ENCODE data around the gene LSM5. TPM values are rescaled to one million over a fixed set of nuclear protein-coding genes. Genes with fewer than 3 reads are reported as not detected.

Gene LSM5
- total and polyA plus RNA-seq, 7 experiments from 2014 or later = 21.5 to 165 (median 43.5) TPM

GRCh38 chr7:32461484-32461883 is 28.7 kb downstream of the LSM5 start:
- ChIA-PET CTCF (no interaction called here), POLR2A (no interaction called here)
- no peaks in the 10 kb centered on the region for H3K9me3 Mint-ChIP-seq
- no peak for DNase-seq
- H3K4me1 Mint-ChIP-seq = no peaks in the 10 kb centered on the region
- Histone ChIP-seq H3K27ac (ENCODE audit: low read depth, low read length) (no peak overlapping the region), H3K27me3 (ENCODE audit: control insufficient read depth in 2 of 2, insufficient read depth in 2 of 2, low read length in 2 of 2) (no peaks in the 10 kb centered on the region), H3K4me3 (ENCODE audit: low read length) (no peak overlapping the region), H3K36me3 (ENCODE audit: control insufficient read depth in 2 of 3, insufficient read depth in 3 of 3, low read length in 3 of 3) (no peaks in the 10 kb centered on the region), H3K4me1 (ENCODE audit: control insufficient read depth in 2 of 2, insufficient read depth in 2 of 2, low read length in 2 of 2) (no peaks in the 10 kb centered on the region), H3K9me3 (ENCODE audit: control insufficient read depth in 2 of 3, low read length in 3 of 3) (no peaks in the 10 kb centered on the region)
- no peak overlapping the region for H3K4me3 Mint-ChIP-seq
- H3K36me3 Mint-ChIP-seq = no peaks in the 10 kb centered on the region
- H3K27me3 Mint-ChIP-seq = peaks cover 0 to 15% (median 3%) of the 10 kb centered on the region in 5 donors
- no peak overlapping the region for H3K27ac Mint-ChIP-seq
- ATAC-seq = no peak
- intact Hi-C loops (cut with micrococcal nuclease) = no loop called here

DNA sequence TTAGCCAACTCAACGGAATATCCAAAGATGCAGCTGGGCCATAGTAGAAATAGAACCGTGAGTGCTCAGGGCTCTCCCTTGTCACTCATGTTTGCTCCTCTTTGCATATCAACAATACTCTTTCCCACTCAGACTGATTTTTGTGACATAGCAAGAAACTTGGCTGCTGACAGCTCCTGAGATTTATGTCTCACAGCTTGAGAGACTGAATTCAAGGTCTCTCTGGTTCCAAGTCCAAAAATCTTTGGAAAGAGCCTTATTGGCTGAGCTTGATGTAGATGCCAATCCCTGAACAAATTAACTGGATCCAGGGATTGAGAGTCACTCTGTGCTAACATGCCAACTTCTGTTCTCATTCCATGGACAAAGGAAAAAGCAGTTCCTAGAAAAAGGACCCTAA is 30.4 kb downstream of the LSM5 start:
- H3K4me3 ChIP-seq (ENCODE audit: low read length) = no peak overlapping the region
- CTCF ChIA-PET = interaction anchor here (0.6 kb wide), 1 partner anchor 17 kb away, joined by 3 read pairs; no protein-coding TSS in a partner anchor
- no peak for ATAC-seq

GRCh38 chr7:32458025-32458424 is 32.2 kb downstream of the LSM5 start:
- H3K4me3 Mint-ChIP-seq = no peak overlapping the region
- ATAC-seq (no peak), DNase-seq (no peak)
- no peaks in the 10 kb centered on the region for H3K4me1 ChIP-seq (ENCODE audit: control insufficient read depth in 2 of 2, insufficient read depth in 2 of 2, low read length in 2 of 2)
- peaks cover 7 to 34% (median 13%) of the 10 kb centered on the region in 5 donors for H3K27me3 Mint-ChIP-seq
- no peaks in the 10 kb centered on the region for H3K4me1 Mint-ChIP-seq
- H3K27me3 ChIP-seq (ENCODE audit: control insufficient read depth in 2 of 2, insufficient read depth in 2 of 2, low read length in 2 of 2) = no peaks in the 10 kb centered on the region
- peaks cover 0 to 3% (median 0%) of the 10 kb centered on the region in 11 donors for H3K9me3 Mint-ChIP-seq
- H3K27ac ChIP-seq (ENCODE audit: low read depth, low read length) = no peak overlapping the region
- no peak overlapping the region for H3K4me3 ChIP-seq (ENCODE audit: low read length)
- intact Hi-C loops (cut with micrococcal nuclease) = no loop called here
- H3K27ac Mint-ChIP-seq = peak overlapping the region in 1 of 9 donors; percentile 12
- POLR2A ChIA-PET = no interaction called here
- H3K9me3 ChIP-seq (ENCODE audit: control insufficient read depth in 2 of 3, low read length in 3 of 3) = no peaks in the 10 kb centered on the region
- CTCF ChIA-PET = no interaction called here
- no peaks in the 10 kb centered on the region for H3K36me3 Mint-ChIP-seq
- H3K36me3 ChIP-seq (ENCODE audit: control insufficient read depth in 2 of 3, insufficient read depth in 3 of 3, low read length in 3 of 3) = no peaks in the 10 kb centered on the region

More for the DNA sequence above, 30.4 kb downstream of the LSM5 start:
- no peaks in the 10 kb centered on the region for H3K9me3 ChIP-seq (ENCODE audit: control insufficient read depth in 2 of 3, low read length in 3 of 3)
- Mint-ChIP-seq H3K27ac (no peak overlapping the region), H3K36me3 (no peaks in the 10 kb centered on the region), H3K9me3 (no peaks in the 10 kb centered on the region), H3K4me3 (no peak overlapping the region), H3K4me1 (no peaks in the 10 kb centered on the region), H3K27me3 (peaks cover 0 to 22% (median 3%) of the 10 kb centered on the region in 5 donors)
- no peaks in the 10 kb centered on the region for H3K4me1 ChIP-seq (ENCODE audit: control insufficient read depth in 2 of 2, insufficient read depth in 2 of 2, low read length in 2 of 2)
- H3K27me3 ChIP-seq (ENCODE audit: control insufficient read depth in 2 of 2, insufficient read depth in 2 of 2, low read length in 2 of 2) = no peaks in the 10 kb centered on the region
- intact Hi-C loops (cut with micrococcal nuclease) = no loop called here
- POLR2A ChIA-PET = no interaction called here
- H3K27ac ChIP-seq (ENCODE audit: low read depth, low read length) = no peak overlapping the region
- no peak for DNase-seq
- no peaks in the 10 kb centered on the region for H3K36me3 ChIP-seq (ENCODE audit: control insufficient read depth in 2 of 3, insufficient read depth in 3 of 3, low read length in 3 of 3)

DNA sequence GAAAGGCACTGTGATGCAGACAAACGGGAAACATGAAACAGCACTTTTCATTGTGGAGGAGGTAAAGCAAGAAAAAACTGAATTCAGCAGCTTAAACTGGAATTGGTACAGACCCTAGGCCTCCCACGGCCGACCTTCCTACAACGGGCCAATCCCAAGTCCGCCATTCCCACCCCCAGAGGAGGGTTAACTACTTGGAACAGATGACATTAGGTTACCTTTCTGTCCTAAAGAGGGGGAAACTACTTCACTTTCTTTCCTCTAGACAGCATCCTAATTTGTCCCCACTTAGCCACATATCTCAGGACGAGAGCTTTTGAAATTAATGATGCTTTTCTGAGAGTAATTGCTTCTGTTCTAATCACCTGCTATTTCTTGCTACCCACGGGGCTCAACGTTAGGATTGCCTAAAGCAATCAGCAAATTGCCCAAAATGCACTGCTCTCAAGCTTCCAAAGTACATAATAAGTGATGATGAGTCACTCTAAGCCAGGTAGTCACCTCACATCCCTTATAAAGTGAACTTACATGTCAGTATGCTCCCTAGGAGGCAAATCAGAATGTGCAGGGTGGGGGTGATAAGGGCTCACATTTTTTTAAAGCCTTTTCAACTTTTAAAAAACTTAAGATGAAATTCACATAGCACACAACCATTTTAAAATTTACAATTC is 36.7 kb downstream of the LSM5 start:
- Histone ChIP-seq H3K9me3 (ENCODE audit: control insufficient read depth in 2 of 3, low read length in 3 of 3) (no peaks in the 10 kb centered on the region), H3K27ac (ENCODE audit: low read depth, low read length) (no peak overlapping the region), H3K27me3 (ENCODE audit: control insufficient read depth in 2 of 2, insufficient read depth in 2 of 2, low read length in 2 of 2) (no peaks in the 10 kb centered on the region), H3K4me3 (ENCODE audit: low read length) (no peak overlapping the region), H3K4me1 (ENCODE audit: control insufficient read depth in 2 of 2, insufficient read depth in 2 of 2, low read length in 2 of 2) (no peaks in the 10 kb centered on the region), H3K36me3 (ENCODE audit: control insufficient read depth in 2 of 3, insufficient read depth in 3 of 3, low read length in 3 of 3) (no peaks in the 10 kb centered on the region)
- intact Hi-C loops (cut with micrococcal nuclease) = no loop called here
- Mint-ChIP-seq H3K4me3 (no peak overlapping the region), H3K27ac (no peak overlapping the region), H3K36me3 (no peaks in the 10 kb centered on the region), H3K27me3 (peaks cover 7 to 32% (median 13%) of the 10 kb centered on the region in 5 donors), H3K4me1 (no peaks in the 10 kb centered on the region), H3K9me3 (peaks cover 0 to 6% (median 4%) of the 10 kb centered on the region in 11 donors)
- DNase-seq (no peak), ATAC-seq (no peak)
- CTCF ChIA-PET = no interaction called here
- POLR2A ChIA-PET = no interaction called here

DNA sequence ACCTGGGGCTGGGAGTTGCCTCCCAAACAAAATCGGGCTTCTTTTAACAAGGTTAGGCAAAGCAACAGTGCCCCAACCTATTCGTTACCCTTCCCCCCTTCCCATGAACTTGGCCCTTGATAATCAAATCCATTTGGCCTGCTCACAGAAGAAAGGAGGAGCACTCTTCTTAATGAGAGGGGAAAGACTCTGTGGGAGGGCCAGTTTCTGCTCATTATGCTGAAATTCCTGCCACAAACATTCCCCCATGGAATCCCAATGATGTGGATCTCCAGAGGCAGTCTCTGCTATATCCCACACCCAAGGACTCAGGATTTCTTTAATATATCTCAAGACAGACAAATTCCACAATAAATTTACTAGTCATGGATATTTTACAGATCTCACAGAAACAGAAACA is 43.0 kb downstream of the LSM5 start:
- Histone ChIP-seq H3K36me3 (ENCODE audit: control insufficient read depth in 2 of 3, insufficient read depth in 3 of 3, low read length in 3 of 3) (no peaks in the 10 kb centered on the region), H3K27me3 (ENCODE audit: control insufficient read depth in 2 of 2, insufficient read depth in 2 of 2, low read length in 2 of 2) (no peaks in the 10 kb centered on the region), H3K4me1 (ENCODE audit: control insufficient read depth in 2 of 2, insufficient read depth in 2 of 2, low read length in 2 of 2) (no peaks in the 10 kb centered on the region), H3K9me3 (ENCODE audit: control insufficient read depth in 2 of 3, low read length in 3 of 3) (no peaks in the 10 kb centered on the region), H3K27ac (ENCODE audit: low read depth, low read length) (no peak overlapping the region), H3K4me3 (ENCODE audit: low read length) (no peak overlapping the region)
- intact Hi-C loops (cut with micrococcal nuclease) = no loop called here
- H3K27ac Mint-ChIP-seq = no peak overlapping the region
- peaks cover 0 to 13% (median 4%) of the 10 kb centered on the region in 5 donors for H3K27me3 Mint-ChIP-seq
- no peaks in the 10 kb centered on the region for H3K36me3 Mint-ChIP-seq
- no peaks in the 10 kb centered on the region for H3K4me1 Mint-ChIP-seq
- ATAC-seq (no peak), DNase-seq (no peak)
- peaks cover 0 to 15% (median 8%) of the 10 kb centered on the region in 11 donors for H3K9me3 Mint-ChIP-seq
- POLR2A ChIA-PET = no interaction called here
- no peak overlapping the region for H3K4me3 Mint-ChIP-seq
- CTCF ChIA-PET = no interaction called here

- Histone ChIP-seq H3K27me3 (ENCODE audit: control insufficient read depth in 2 of 2, insufficient read depth in 2 of 2, low read length in 2 of 2) (no peaks in the 10 kb centered on the region), H3K9me3 (ENCODE audit: control insufficient read depth in 2 of 3, low read length in 3 of 3) (no peaks in the 10 kb centered on the region), H3K36me3 (ENCODE audit: control insufficient read depth in 2 of 3, insufficient read depth in 3 of 3, low read length in 3 of 3) (no peaks in the 10 kb centered on the region), H3K4me1 (ENCODE audit: control insufficient read depth in 2 of 2, insufficient read depth in 2 of 2, low read length in 2 of 2) (no peaks in the 10 kb centered on the region), H3K27ac (ENCODE audit: low read depth, low read length) (no peak overlapping the region), H3K4me3 (ENCODE audit: low read length) (no peak overlapping the region)
- no peaks in the 10 kb centered on the region for H3K4me1 Mint-ChIP-seq
- no peak for ATAC-seq
- no peak overlapping the region for H3K27ac Mint-ChIP-seq
- intact Hi-C loops (cut with micrococcal nuclease) = no loop called here
- ChIA-PET POLR2A (no interaction called here), CTCF (no interaction called here)
- H3K27me3 Mint-ChIP-seq = peaks cover 0 to 18% (median 16%) of the 10 kb centered on the region in 5 donors
- no peak for DNase-seq
- no peak overlapping the region for H3K4me3 Mint-ChIP-seq
- H3K36me3 Mint-ChIP-seq = peaks cover 0 to 7% (median 0%) of the 10 kb centered on the region in 5 donors
- H3K9me3 Mint-ChIP-seq = peaks cover 0 to 6% (median 0%) of the 10 kb centered on the region in 11 donors
These were observed 53.8 kb downstream of the LSM5 start for GRCh38 chr7:32436146-32436928.

Data from naive thymus-derived CD4-positive, alpha-beta T cell (primary cell).